ENCODE results near the gene HERPUD2.
"Not testable (repeated sequence)": the region's sequence is repeated elsewhere in the genome, so short reads cannot be mapped to it uniquely, and the experiment has no call there.

GRCh38 chr7:35660411-35660810, 34.5 kb downstream of the HERPUD2 start:
- not testable (repeated sequence) for TF ChIP-seq POLR2AphosphoS5, CTCF, POLR2A (IDR thresholded peaks at IDR 0.05)

Data from prostate gland (tissue), 2 donors.